GM18505 (cell line): Measurements from ENCODE around the gene TACR2.

Source experiments
- ATAC-seq: cut with Tn5 transposase; IDR thresholded peaks from one replicate; pipeline ENCODE4 v1.9.1; 2021; ENCODE audit not compliant: unreplicated experiment
- POLR2A ChIP-seq: IDR thresholded peaks from 4 replicates; pipeline ENCODE4 v1.6.1; 2011; ENCODE audit warnings: borderline replicate concordance; ENCODE audit not compliant: insufficient read depth, insufficient read length; ENCODE audit errors: extremely low read depth

The TACR2 gene

DNA sequence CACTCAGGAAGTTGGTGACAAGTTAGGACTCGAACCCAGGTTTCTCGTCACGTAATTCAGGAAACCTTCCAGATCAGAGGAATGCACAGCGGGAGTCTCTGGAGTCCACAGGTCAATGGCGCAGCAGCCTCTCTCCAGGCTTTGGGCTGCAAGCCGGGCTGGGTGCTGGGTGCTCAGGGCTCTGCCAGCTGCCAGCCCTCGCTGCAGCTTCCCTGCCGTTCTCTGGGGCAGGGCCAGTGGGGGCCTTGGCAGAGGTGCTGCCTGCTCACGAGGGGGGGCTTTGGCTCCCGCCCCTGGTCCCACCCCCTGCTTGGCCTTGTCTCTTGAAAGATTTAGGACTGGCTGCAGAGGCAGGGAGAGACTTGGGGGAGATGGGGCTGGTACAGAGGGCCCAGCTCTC is at the start of gene TACR2:
TACR2 (minus strand) TSS at position 224 of the 400 bp plus-strand sequence. CDS start 595 bp downstream, outside the sequence.
- no peak for ATAC-seq
- TF ChIP-seq POLR2A: no peak

DNA sequence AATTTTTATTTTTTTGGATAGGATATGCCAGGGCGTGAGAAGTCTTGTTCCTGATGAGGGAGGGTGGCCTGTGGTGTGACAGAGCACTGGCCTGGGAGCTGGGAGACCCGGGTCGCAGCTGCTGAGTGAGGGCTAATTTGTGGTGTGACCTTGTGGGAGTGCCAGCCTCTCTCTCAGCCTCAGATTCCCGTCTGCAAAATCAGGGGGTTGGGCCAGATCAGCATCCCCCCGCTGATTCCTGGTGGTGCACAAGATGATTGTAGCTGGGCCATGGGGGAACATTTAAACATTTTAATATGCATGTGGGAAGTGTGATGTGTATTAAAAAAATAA is 49.4 kb upstream of the TACR2 start:
- ATAC-seq: no peak
- TF ChIP-seq POLR2A: no peak

DNA sequence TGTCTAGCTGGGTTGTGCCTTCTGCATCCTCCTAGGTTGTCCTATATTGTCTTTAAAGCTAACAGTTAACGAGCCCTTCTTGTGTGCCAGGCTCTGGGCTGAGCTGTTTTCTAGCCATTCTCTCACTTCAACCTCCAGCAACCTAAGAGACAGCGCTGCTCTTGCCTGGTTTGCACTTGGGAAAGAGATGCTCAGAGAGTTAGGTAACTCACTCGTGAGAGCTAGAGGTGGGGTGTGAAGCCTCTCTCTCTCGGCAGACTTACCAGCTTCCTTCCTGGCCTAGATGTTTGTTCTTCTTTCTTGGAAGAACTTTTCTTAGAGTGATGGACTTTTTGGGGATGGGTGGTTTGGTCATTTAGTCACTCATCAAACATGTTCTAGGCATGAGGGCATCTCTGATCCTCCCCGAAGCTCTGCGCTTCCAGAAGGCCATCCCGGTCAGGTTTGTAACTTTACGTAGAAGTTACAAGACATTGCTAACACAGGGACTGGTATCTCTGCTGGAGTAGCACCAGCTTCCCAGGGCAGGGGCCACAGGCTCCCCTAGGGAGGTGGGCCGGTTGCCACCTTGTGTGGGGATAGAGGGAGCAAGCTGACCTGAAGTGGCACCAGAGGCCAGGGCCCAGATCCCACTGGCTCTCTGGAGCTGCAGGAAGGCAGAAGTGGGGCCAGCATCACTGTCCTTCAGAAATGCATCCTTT is 48.9 kb upstream of the TACR2 start:
- no peak for TF ChIP-seq POLR2A

GRCh38 chr10:69464801-69465401 is 48.2 kb upstream of the TACR2 start:
- no peak for TF ChIP-seq POLR2A
- no peak for ATAC-seq

More for the DNA sequence above, 48.9 kb upstream of the TACR2 start:
- ATAC-seq: no peak

GRCh38 chr10:69464401-69464800 is 47.7 kb upstream of the TACR2 start:
- no peak for TF ChIP-seq POLR2A
- ATAC-seq: no peak

GRCh38 chr10:69463886-69464285 is 47.2 kb upstream of the TACR2 start:
- no peak for TF ChIP-seq POLR2A
- no peak for ATAC-seq

DNA sequence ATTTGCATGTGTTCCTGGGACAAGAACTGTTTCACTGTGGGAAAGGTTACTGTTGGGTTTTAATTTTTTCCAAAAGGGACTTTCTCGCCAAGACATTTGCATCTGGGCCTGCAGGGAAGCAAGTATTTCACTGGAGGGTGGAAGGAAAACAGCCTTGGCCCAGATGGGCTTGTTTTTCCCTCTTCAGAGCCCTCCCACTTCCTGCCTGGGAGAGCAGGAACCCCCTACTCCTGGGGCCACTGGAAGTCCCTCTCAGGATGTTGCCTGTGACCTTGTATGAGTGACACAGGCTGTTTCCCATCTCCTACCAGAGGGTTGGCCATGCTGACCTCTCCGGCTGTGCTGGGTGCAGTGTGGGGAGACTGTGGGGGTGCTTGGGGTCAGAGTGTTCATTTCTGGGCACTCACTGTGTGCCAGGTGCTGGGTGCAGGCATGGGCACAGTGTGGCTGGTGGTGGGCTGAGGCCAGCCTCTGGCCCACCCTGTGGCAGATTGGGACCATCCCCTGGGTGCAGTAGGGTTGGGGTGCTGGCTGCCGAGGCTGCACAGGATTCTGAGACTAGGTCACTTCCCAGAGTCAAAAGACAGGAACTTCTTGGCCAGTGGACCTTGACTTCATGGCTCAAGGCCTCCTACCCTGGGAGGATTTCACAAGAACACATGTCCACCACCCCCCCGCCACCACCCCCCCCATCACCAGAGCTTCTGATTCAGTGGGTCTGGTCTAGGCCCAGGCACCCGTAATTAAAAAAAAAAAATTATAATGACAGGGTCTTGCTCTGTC is 44.7 kb upstream of the TACR2 start:
- TF ChIP-seq POLR2A: no peak
- ATAC-seq: no peak

DNA sequence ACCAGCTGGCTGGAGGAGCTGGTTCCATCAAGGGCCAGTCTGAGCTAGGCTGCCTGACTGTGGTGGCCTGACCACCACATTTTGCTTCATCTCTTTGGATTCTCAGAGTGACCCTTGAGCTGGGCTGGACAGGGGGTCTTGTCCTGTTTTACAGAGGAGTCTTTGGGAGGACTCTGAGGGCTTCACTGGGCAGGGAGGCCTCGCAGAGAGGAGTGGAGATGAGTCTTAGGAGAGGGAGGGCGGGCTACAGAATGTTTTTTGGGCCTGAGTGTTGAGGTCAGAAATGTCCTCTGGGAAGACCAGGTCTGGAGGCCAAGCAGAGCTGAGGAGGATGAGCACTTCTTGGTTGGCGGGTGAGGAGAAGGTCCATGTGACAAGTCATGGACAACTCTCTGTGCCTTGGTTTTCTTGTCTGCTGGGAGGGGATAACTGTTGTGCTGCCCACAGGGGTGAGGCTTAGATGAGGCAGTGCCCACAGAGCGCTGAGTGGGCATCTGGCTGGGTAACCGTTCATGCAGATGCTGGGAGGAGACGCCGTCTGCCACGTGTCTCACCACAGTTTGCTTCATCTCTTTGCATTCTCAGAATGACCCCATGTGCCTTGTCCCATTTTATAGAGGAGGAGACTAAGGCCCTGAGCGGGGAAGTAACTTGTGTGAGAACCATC is 44.0 kb upstream of the TACR2 start:
- ATAC-seq: no peak
- no peak for TF ChIP-seq POLR2A

DNA sequence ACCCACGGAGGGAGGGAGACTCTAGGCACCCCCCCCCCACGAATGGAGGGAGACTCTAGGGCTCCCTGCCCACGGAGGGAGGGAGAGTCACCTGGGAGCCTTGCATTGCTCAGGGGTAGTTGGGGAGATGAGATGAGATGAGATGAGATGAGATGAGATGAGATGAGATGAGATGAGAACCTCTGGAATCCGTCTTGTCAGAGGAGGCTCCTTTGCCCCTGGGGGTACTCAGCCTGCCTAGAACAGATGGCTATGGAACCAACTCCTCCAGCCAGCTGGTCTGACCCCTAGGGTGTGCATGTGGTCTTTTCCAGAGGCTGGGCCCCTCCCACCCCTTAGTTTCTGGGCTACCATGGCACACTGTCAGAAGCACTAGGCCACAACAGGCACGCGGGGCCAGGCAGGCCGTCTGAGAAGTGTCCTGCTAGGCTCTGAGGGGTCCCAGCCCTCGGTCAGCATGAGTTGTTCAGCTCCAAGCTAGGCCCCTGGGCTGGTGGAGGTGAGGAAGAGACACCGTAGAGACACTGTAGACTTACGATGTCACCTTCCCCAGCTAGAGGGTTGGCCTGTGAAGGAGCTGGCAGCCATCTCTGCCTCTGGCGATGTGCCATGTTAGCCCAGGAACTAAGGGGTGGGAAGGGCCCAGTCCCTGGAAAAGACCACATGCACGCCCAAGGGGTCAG is 43.3 kb upstream of the TACR2 start:
- ATAC-seq: no peak

DNA sequence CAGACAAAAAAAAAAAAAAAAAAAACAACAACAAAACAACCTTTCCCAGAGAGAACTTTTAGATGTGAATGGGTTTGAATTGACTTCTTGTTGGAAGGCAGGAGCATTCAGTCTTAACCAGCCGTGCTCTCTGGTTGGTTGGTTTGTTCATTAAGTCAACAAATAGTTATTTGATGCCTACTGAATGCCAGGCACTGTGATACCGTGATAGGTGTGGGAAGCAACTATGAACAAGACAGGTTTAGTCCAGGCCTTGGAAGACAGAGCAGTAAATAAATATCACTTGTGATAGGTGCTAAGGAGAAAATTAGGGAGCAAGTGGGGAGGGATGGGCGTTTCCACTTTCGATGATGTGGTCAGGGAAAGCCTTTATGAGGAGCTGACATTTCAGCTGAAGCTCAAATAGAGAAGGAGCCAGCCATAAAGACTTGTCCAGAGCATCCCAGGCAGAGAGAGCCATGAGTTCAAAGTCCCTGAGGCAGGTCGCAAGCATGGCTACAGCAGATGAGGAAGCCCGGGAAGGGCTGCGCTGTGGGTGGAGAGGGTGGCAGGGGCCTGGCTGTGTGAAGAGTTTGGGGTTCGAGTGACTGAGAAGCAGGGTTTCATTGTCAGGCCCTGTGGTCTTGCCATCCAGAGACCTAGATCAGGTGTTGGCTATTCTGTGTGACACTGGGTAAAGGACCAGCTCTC is 42.5 kb upstream of the TACR2 start:
- no peak for ATAC-seq
- TF ChIP-seq POLR2A: no peak

More for the DNA sequence above, 43.3 kb upstream of the TACR2 start:
- no peak for TF ChIP-seq POLR2A

GRCh38 chr10:69458430-69459100 is 41.8 kb upstream of the TACR2 start:
- TF ChIP-seq POLR2A: no peak
- ATAC-seq: no peak

GRCh38 chr10:69457771-69458237 is 41.1 kb upstream of the TACR2 start:
- ATAC-seq: no peak
- no peak for TF ChIP-seq POLR2A
